ENCODE data around the gene ABCB4. TPM values are rescaled to one million over a fixed set of nuclear protein-coding genes. Genes with fewer than 3 reads are reported as not detected.
"Not testable (repeated sequence)": the region's sequence is repeated elsewhere in the genome, so short reads cannot be mapped to it uniquely, and the experiment has no call there.

ABCB4 gene
- total RNA-seq, 2 donors from 2014 or later: 4.2 to 7.4 TPM

GRCh38 chr7:87474533-87475358 lies 734 bp downstream of the ABCB4 start:
- peak overlapping the region; percentile 76 to 89 for H3K27ac ChIP-seq
- H3K4me3 ChIP-seq: peak overlapping the region; percentile 53 to 60
- no peaks in the 10 kb centered on the region for H3K36me3 ChIP-seq
- TF ChIP-seq, protein P1, sequence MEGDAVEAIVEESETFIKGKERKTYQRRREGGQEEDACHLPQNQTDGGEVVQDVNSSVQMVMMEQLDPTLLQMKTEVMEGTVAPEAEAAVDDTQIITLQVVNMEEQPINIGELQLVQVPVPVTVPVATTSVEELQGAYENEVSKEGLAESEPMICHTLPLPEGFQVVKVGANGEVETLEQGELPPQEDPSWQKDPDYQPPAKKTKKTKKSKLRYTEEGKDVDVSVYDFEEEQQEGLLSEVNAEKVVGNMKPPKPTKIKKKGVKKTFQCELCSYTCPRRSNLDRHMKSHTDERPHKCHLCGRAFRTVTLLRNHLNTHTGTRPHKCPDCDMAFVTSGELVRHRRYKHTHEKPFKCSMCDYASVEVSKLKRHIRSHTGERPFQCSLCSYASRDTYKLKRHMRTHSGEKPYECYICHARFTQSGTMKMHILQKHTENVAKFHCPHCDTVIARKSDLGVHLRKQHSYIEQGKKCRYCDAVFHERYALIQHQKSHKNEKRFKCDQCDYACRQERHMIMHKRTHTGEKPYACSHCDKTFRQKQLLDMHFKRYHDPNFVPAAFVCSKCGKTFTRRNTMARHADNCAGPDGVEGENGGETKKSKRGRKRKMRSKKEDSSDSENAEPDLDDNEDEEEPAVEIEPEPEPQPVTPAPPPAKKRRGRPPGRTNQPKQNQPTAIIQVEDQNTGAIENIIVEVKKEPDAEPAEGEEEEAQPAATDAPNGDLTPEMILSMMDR (IDR thresholded peaks at IDR 0.05): no peak
- no peaks in the 10 kb centered on the region for H3K27me3 ChIP-seq
- H3K9me3 ChIP-seq: no peaks in the 10 kb centered on the region
- H3K4me1 ChIP-seq: peaks cover 0 to 18% of the 10 kb centered on the region in 2 donors
- no peak for DNase-seq (ENCODE audit: low spot score)

DNA sequence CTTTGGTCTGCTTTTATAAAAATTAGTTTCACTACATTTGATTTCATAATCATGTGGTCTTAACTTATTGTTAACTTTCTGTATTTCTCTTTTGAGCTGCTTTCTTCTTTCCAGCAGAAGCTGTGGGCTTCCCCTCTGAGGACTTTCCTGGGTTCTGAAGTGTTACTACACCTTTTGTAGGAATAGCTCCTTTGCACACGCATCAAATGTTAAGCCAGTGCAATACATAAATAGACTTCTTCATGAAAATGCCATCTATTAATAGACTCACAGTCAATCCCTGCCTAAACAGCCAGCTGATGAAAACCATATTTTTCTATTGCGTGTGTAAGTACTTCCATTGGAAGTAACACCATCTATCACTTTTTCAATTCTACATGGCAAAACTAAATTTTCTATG lies 1.5 kb downstream of the ABCB4 start:
- Histone ChIP-seq H3K27me3 (no peaks in the 10 kb centered on the region), H3K36me3 (no peaks in the 10 kb centered on the region), H3K4me1 (peaks cover 0 to 18% of the 10 kb centered on the region in 2 donors), H3K27ac (peak overlapping the region; percentile 76 to 89), H3K4me3 (peak overlapping the region in 1 of 2 donors; percentile 60), H3K9me3 (no peaks in the 10 kb centered on the region)
- TF ChIP-seq, protein P1 (IDR thresholded peaks at IDR 0.05): no peak
- DNase-seq (ENCODE audit: low spot score): no peak

DNA sequence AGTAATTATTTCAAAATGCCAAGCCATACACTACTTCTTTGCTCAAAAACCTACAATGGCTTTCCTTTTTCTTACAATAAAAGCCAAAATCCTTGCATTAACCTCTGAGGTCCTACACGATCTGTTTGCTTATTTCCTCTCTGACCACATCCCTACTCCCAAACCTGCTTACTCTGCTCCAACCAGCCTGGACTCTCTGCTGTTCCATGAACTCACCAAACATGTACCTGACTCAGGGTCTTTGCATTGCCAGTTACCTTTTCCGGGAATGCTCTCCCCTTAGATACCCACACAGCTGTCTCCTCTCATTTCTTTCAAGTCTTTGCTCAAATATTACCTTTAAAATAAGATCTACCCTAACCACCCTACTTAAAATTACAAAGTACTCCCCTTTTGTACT lies 2.3 kb downstream of the ABCB4 start:
- peak overlapping the region; percentile 76 to 89 for H3K27ac ChIP-seq
- peaks cover 0 to 18% of the 10 kb centered on the region in 2 donors for H3K4me1 ChIP-seq
- DNase-seq (ENCODE audit: low spot score): no peak
- no peaks in the 10 kb centered on the region for H3K27me3 ChIP-seq
- no peak overlapping the region for H3K4me3 ChIP-seq
- H3K9me3 ChIP-seq: no peaks in the 10 kb centered on the region
- no peaks in the 10 kb centered on the region for H3K36me3 ChIP-seq
- TF ChIP-seq, protein P1 (IDR thresholded peaks at IDR 0.05): no peak

GRCh38 chr7:87471473-87471872 lies 4.0 kb downstream of the ABCB4 start:
- Histone ChIP-seq H3K4me3 (no peak overlapping the region), H3K4me1 (peaks cover 0 to 18% of the 10 kb centered on the region in 2 donors), H3K27ac (no peak overlapping the region), H3K27me3 (no peaks in the 10 kb centered on the region), H3K36me3 (no peaks in the 10 kb centered on the region), H3K9me3 (no peaks in the 10 kb centered on the region)
- no peak for DNase-seq (ENCODE audit: low spot score)
- TF ChIP-seq, protein P1 (IDR thresholded peaks at IDR 0.05): no peak

DNA sequence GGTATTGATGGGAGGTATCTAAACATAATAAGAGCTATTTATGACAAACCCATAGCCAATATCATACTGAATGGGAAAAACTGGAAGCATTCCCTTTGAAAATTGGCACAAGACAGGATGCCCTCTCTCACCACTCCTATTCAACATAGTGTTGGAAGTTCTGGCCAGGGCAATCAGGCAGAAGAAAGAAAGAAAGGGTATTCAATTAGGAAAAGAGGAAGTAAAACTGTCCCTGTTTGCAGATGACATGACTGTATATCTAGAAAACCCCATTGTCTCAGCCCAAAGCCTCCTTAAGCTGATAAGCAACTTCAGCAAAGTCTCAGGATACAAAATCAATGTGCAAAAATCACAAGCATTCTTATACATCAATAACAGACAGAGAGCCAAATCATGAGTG lies 6.3 kb downstream of the ABCB4 start:
- not testable (repeated sequence) for H3K4me3 ChIP-seq; DNase-seq (ENCODE audit: low spot score); H3K27ac ChIP-seq; H3K9me3 ChIP-seq; H3K4me1 ChIP-seq; H3K36me3 ChIP-seq; H3K27me3 ChIP-seq

GRCh38 chr7:87465534-87465880 lies 10.0 kb downstream of the ABCB4 start:
- not testable (repeated sequence) for H3K4me3 ChIP-seq; H3K4me1 ChIP-seq; H3K36me3 ChIP-seq; DNase-seq (ENCODE audit: low spot score); H3K9me3 ChIP-seq; H3K27ac ChIP-seq; H3K27me3 ChIP-seq

- DNase-seq (ENCODE audit: low spot score); H3K27me3 ChIP-seq; H3K4me3 ChIP-seq; H3K9me3 ChIP-seq; H3K36me3 ChIP-seq; H3K27ac ChIP-seq; H3K4me1 ChIP-seq: not testable (repeated sequence)
Observed at GRCh38 chr7:87464830-87465533, 10.5 kb downstream of the ABCB4 start.

All from right atrium auricular region (tissue), 2 donors.